ENCODE measurements around the gene IFRD2. TPM values are rescaled to one million over a fixed set of nuclear protein-coding genes. Genes with fewer than 3 reads are reported as not detected.

The IFRD2 gene
- total and polyA plus RNA-seq, 2 of the 13 experiments (the other 11 are each of a cell fraction or from before 2014, with no cell fraction given), result 32.8 to 96.1 TPM

GRCh38 chr3:50272911-50273688 lies 19.1 kb downstream of the IFRD2 start (continued):
- no peak for TF ChIP-seq ZBTB37 (CRISPR knock-in tag; IDR thresholded peaks at IDR 0.05)
- TF ChIP-seq ZNF878 (CRISPR knock-in tag; IDR thresholded peaks at IDR 0.05), result no peak
- no peak for TF ChIP-seq HOXD1 (CRISPR knock-in tag; IDR thresholded peaks at IDR 0.05)
- TF ChIP-seq ZNF468 (CRISPR knock-in tag; IDR thresholded peaks at IDR 0.05), result no peak
- TF ChIP-seq NCOA2 (CRISPR knock-in tag; IDR thresholded peaks at IDR 0.05), result peak; percentile 40; the same call in 1 of the 2 replicates
- TF ChIP-seq TEAD3 (CRISPR knock-in tag; optimal IDR thresholded peaks at IDR 0.05; ENCODE audit: borderline replicate concordance), result no peak
- TF ChIP-seq ZC3H4 (CRISPR knock-in tag; IDR thresholded peaks at IDR 0.05; ENCODE audit: borderline replicate concordance), result no peak
- TF ChIP-seq MED1 (CRISPR knock-in tag; IDR thresholded peaks at IDR 0.05), result peak; percentile 71; the same call in 1 of the 2 replicates
- TF ChIP-seq ZNF597 (CRISPR knock-in tag; IDR thresholded peaks at IDR 0.05), result no peak
- no peak for TF ChIP-seq NKX3-1 (CRISPR knock-in tag; IDR thresholded peaks at IDR 0.05)
- TF ChIP-seq ZNF281 (CRISPR knock-in tag; IDR thresholded peaks at IDR 0.05; ENCODE audit: borderline replicate concordance), result no peak
- TF ChIP-seq TCF12 (IDR thresholded peaks at IDR 0.05), result no peak
- no peak for TF ChIP-seq TCF12 (CRISPR knock-in tag; IDR thresholded peaks at IDR 0.05)
- TF ChIP-seq ZNF205 (CRISPR knock-in tag; IDR thresholded peaks at IDR 0.05), result peak; percentile 90
- TF ChIP-seq NFATC3 (CRISPR knock-in tag; IDR thresholded peaks at IDR 0.05), result no peak
- TF ChIP-seq ZNF503 (CRISPR knock-in tag; IDR thresholded peaks at IDR 0.05), result no peak
- no peak for TF ChIP-seq IRX3 (CRISPR knock-in tag; IDR thresholded peaks at IDR 0.05; ENCODE audit: borderline replicate concordance, low read depth)
- peak; percentile 44; the same call in 1 of the 2 replicates for TF ChIP-seq CBFB (CRISPR knock-in tag; IDR thresholded peaks at IDR 0.05)
- TF ChIP-seq ZNF589 (CRISPR knock-in tag; conservative IDR thresholded peaks at IDR 0.05), result no peak
- TF ChIP-seq ZNF264 (CRISPR knock-in tag; IDR thresholded peaks at IDR 0.05), result no peak
- TF ChIP-seq ZNF615 (CRISPR knock-in tag; IDR thresholded peaks at IDR 0.05; ENCODE audit: borderline replicate concordance), result no peak
- TF ChIP-seq FOXO4 (CRISPR knock-in tag; conservative IDR thresholded peaks at IDR 0.05), result 0 out of 2 replicates have a peak, but pooled peaks have one; percentile 6

All from HepG2 (cell line).